GM19239 (cell line): ENCODE measurements around the gene RHEB.
"Not testable (repeated sequence)": the region's sequence is repeated elsewhere in the genome, so short reads cannot be mapped to it uniquely, and the experiment has no call there.

Source experiments
- DNase-seq: peaks from one replicate; pipeline ENCODE4 v3.0.0; 2011; ENCODE audit warnings: low spot score; ENCODE audit not compliant: insufficient read length
- FAIRE-seq: peaks from 2 replicates; lab custom pipeline; 2011; peaks lifted over from hg19 to GRCh38; lab: Jason Lieb, UNC

The RHEB gene

DNA sequence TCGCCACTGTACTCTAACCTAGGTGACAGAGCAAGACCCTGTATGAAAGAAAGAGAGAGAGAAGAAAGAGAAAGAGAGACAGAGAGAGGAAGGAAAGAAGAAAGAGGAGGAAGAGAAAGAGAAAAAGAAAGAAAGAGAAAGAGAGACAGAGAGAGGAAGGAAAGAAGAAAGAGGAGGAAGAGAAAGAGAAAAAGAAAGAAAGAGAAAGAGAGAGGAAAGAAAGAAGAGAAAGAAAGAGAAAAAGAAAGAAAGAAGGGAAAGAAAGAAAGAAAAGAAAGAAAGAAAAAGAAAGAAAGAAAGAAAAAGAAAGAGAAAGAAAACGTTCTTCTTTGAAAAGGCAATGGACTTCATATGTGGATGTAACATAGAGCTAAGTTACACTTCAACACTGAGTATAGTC, 16.5 kb upstream of the RHEB start:
- DNase-seq, FAIRE-seq: not testable (repeated sequence)

DNA sequence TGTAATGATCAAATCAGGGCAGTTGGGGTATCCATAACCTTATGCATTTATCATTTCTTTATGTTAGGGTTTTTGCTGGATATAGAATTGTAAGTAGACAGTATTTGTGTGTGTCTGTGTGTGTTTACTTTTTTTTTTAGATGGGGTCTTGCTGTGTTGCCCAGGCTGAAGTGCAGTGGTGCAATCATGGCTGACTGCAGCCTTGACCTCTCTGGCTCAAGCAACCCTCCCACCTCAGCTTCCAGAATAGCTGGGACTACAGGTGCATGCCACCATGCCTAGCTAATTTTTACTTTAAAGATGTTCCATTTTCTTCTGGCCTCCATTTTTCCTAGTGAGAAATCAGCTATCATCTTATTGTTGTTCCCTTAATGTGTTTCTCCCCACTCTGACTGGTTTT, 10.1 kb upstream of the RHEB start:
- DNase-seq (no peak), FAIRE-seq (no peak)

DNA sequence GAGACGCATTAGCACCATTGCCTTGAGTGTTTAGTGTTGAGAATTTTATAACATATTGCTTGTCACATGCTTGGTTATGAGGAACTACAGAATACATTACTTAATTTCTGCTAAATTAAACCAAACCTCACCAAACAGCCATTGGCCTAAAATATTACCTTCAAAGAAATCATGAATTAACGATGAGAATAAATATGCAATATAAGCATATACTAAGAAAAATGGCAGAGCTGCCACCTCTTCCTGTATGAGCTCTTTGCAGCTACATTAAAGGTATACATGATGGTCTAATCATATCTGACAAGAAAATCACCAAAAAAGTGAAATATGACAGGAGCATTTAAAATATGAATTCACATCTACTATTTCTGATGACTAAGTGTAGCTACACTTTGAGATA, 5.2 kb upstream of the RHEB start:
- DNase-seq (no peak), FAIRE-seq (no peak)

DNA sequence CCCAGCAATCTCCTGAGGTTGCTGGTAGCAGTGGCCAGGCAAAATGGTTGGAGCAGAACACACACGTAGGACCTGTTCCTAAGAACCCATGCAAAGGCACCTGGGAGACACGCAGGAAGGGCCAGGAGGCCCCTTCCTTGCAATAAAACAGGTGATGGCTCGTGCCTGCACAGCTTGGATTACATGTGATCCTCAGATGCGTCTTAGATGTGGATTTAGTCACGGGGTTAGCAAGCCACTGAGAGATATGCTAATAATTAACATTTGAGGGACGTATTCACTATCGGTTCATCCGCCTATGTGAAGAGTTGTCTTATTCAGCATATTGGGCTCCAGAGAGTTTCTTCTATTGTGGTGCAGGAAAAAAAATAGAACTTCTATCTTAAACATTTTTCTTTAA, 4.6 kb upstream of the RHEB start:
- no peak for FAIRE-seq

DNA sequence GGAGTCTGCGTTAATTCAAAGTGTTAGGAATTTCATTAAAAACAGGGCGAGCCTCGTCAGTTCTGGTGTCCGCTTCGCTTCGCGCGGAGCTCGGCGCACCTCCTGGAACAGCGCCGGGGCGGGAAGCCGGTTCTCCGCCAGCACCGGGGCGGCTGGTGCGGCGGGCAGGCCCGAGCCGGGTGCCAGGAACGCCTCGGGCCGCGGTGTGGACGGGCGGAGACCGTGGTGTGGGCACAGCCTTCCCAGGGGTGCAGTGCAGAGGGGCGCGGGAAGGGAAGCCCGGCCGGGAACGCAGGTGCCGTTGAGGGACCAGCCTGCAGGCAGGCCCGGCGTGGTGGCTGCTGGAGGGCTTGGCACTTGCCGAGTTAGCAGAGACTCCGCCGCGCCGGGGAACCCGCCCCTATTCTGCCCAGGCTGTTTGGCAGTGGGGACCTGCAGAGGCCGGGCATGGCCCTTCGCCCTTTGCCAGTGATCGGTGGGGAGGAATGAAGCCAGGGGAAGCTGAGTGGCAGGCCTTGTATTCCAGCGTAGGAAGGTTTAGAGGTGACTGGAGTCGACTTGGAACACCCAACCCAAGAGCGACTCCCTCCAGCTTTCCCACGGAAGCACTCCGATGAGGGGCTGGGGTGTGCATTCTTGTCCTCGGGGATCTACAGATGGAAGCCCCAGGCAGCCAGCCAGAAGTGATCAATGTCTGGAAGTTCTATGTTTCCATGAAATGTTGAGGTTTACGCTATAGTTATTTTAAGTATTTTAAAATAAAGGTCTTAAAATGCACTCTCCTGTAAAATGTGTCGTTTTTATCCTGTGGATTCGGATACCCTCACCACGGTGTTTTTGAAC, 945 bp upstream of the RHEB start:
- no peak for FAIRE-seq
- DNase-seq: no peak

More for the DNA sequence above, 4.6 kb upstream of the RHEB start:
- DNase-seq: no peak

DNA sequence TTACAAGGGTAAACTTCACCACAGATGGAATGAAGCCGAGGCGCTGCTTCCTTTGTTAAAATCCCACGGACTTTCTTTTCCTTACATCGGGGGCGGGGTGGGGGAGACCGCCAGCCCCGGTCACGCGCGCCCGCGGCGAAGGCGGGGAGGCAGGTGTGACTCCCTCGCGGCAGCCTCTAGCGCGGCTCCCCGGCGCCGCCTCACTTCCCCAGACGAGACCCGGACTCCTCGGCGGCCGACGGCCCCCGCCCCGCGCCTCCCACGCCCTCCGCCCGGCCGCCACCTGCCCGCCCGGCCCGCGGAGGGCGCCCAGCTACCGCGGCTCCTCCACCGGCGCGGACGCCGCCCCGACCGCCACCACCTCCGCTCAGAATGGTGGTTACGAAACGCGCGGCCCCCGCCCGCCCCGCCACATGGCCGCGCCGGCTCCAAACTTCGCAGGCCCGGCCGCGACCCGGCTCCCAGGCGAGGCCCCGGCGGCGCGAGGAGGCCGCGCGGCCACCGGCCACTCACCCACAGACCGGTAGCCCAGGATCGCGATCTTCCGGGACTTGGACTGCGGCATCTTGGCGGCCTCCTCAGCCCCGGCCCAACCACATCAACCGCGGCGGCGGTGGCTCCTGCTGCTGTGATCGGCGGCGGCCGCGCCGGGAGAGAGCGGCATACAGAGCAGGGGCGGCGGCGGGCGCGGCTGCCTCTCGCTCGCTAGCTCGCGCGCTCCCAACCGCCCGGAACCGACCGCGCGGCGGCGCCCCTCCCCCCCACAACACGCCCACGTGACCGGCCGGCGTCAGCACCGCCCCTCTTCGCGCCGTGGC, 539 bp downstream of the RHEB start:
- not testable (repeated sequence) for FAIRE-seq, DNase-seq

GRCh38 chr7:151518105-151518946, 1.4 kb downstream of the RHEB start:
- peak; percentile 61 for FAIRE-seq
- DNase-seq: no peak

GRCh38 chr7:151517601-151518104, 2.0 kb downstream of the RHEB start:
- FAIRE-seq: no peak

DNA sequence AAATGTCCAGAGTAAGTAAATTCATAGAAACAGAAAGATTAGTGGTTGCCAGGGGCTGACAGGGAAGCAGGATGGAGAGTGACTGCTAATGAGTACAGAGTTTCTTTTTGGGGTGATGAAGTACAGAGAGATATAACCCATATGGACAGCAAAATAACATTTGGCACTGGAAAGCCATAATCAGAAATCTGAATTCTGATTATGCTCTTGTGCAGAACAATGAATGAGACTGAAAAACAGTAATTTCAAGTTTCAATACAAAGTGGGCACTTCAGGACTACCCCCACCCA, 4.5 kb downstream of the RHEB start:
- FAIRE-seq (no peak), DNase-seq (no peak)

More at GRCh38 chr7:151517601-151518104, 2.0 kb downstream of the RHEB start:
- no peak for DNase-seq

DNA sequence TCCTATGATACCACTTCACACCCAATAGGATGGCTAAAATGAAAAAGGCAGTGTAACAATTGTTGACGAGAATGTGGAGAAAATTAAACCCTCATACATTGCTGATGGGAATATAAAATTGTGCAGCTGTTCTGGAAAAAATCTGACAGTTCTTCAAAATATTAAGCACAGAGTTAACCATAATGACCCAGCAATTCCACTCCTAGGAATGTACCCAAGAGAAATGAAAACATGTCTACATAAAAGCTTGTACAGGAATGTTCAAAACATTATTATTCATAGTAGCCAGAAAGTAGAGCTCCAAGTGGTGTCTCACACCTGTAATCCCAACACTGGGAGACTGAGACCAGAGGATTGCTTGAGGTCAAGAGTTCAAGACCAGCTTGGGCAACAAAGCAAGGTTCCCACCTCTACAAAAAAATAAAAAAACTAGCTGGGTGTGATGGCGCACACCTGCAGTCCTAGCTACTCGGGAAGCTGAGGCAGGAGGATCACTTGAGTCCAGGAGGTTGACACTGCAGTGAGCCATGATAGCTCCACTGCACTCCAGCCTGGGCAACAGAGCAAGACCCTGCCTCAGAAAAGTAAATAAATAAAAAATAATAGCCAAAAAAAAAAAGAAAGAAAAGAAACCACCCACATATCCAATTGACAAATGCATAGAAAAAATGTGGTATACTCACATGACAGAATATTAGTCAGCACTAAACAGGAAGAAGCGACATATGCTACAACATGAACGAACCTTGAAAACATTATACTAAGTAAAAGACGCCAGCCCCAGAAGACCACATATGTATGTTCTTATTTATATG, 5.0 kb downstream of the RHEB start:
- DNase-seq (no peak), FAIRE-seq (no peak)

DNA sequence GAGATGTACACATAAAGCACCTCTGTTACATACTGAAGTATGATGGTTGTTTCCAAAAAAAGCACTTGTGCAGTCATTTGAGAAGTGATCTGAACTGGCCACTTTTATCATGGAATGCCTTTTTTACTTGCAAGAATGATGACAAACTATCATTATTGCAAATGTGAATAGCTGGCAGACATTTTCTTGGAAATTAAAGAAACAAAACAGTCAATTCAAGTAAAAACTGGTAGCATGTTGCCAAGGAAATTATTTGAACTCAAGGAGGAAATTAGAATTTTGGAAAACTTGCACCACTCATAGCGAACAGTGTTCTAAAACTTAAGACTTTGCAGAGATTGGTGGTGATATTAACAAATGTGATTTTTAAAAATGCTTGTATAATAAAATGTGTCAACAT, 6.6 kb downstream of the RHEB start:
- DNase-seq (no peak), FAIRE-seq (no peak)

GRCh38 chr7:151512353-151512752, 7.3 kb downstream of the RHEB start:
- no peak for FAIRE-seq
- DNase-seq: no peak

GRCh38 chr7:151511946-151512345, 7.7 kb downstream of the RHEB start:
- DNase-seq (no peak), FAIRE-seq (no peak)

- no peak for FAIRE-seq
- no peak for DNase-seq
Measured at GRCh38 chr7:151511270-151511669, 8.4 kb downstream of the RHEB start.

GRCh38 chr7:151509670-151510333, 9.9 kb downstream of the RHEB start:
- FAIRE-seq: no peak
- DNase-seq: no peak

GRCh38 chr7:151508991-151509390, 10.7 kb downstream of the RHEB start:
- FAIRE-seq: no peak

GRCh38 chr7:151507806-151508205, 11.9 kb downstream of the RHEB start:
- no peak for FAIRE-seq
- no peak for DNase-seq

More at GRCh38 chr7:151508991-151509390, 10.7 kb downstream of the RHEB start:
- DNase-seq: no peak

DNA sequence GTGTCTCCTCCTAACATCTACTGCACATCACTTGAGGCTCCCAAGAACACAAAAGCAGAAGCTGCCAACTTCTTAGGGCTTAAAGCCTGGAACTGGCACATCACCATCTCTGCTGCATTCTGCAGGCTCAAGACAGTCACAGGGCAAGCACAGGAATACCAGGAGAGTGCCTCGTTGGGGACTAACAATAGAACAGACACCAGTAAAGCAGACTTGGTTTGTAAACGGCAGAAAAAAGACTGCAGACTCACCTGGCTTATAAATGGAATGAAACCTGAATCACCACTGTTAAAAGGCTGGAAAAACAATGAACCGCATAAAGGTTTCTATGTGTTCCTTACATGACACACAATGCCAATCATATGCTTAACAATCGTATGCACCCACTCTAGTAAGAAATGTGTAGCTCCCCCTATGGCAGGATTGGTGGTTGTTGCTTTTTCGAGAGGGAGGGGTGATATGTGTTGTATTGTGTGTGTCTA, 12.8 kb downstream of the RHEB start:
- DNase-seq (no peak), FAIRE-seq (no peak)
